Astrocyte of the spinal cord (primary cell): ENCODE results near the gene LRRC8D.

Source experiments
- DNase-seq: peaks from one replicate; pipeline ENCODE4 v3.0.0; 2011; ENCODE audit warnings: low read depth, low spot score
- H3K4me3 ChIP-seq: 2 replicates; pipeline ENCODE4 v1.5.1; 2011; ENCODE audit warnings: low read depth, mild to moderate bottlenecking, low read length, moderate library complexity
- in situ Hi-C: cut with HindIII; loops from 2 replicates; pipeline ENCODE4 v1.10.0; 2017; ENCODE audit warnings: low sequenced_read_pairs
- TF ChIP-seq, protein P1 (sequence below): IDR thresholded peaks from 2 replicates; pipeline ENCODE4 v1.5.1; 2012; ENCODE audit warnings: low read depth, mild to moderate bottlenecking, low read length, inconsistent platforms

Gene LRRC8D

DNA sequence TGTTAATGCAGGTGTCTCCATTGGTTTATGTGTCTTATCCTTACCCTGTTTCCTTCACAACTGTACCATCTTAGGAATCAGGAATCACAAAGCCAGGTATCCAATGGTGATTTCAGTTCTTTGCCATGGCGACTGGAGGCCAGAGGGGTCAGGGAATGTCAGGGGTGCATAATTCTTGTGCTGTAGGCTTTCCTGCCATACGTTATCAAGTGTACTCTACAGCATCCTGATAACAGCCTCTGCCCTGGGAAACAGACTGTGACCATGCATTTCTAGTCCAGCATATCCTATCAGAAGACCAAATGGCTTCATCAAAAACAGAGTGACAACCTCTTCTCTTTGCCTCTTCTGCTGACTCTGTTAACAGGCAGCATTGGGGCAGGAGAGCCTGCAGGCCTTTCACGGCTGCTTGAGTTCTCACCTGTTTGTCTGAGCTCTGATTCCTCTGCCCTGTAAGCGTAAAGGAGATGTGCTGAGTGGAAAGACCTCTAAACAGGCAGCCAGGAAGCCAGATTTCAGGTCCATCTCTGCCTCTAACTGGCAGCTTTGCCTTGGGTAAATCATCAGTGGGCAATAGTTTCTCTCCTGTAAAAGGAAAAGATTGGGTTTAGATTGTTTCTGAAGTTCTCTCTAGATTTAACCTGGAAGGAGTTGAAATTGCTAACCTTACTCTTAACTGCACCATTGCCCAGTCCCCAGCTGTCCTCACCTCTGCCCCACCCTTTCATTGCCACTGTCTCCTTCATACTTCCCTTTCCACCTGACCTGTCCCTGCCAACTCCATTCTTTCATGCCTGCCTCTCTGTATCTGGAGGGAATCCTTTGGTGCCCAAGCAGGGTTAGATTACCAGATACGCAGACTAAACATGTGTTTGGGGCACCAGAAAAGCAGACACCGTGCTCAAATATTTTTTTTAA, 80.2 kb downstream of the LRRC8D start:
- DNase-seq: no peak
- in situ Hi-C loops: no loop called here

DNA sequence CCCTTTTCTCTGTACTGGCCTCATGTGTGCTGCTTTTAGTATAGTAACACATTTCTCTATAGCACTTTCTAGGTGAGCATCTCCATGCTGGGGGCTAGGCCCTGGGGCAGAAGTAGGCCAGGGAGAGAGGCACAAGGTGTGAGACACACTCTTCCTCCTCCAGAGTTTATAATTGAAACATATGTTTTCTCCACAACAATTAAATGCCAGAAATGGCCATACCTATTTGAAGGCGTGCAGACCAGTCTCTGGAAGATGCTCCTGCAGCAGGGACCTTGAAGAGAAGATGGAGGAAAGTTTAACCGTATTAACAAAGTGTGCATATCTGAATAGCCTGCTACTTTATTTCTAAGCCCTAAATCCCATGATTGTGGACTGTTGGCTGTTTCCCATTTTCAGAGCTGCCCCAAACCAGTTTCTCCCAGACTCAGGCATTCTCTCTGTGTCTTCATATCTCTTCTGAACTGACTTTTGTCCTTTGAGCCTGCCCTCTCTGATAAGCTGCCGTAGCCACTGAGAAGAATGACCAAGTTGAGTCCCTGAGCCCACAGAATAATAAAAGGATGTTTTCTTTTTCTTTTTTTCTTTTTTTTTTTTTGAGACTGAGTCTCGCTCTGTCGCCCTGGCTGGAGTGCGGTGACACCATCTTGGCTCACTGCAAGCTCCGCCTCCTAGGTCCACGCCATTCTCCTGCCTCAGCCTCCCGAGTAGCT, 81.3 kb downstream of the LRRC8D start:
- TF ChIP-seq, protein P1, sequence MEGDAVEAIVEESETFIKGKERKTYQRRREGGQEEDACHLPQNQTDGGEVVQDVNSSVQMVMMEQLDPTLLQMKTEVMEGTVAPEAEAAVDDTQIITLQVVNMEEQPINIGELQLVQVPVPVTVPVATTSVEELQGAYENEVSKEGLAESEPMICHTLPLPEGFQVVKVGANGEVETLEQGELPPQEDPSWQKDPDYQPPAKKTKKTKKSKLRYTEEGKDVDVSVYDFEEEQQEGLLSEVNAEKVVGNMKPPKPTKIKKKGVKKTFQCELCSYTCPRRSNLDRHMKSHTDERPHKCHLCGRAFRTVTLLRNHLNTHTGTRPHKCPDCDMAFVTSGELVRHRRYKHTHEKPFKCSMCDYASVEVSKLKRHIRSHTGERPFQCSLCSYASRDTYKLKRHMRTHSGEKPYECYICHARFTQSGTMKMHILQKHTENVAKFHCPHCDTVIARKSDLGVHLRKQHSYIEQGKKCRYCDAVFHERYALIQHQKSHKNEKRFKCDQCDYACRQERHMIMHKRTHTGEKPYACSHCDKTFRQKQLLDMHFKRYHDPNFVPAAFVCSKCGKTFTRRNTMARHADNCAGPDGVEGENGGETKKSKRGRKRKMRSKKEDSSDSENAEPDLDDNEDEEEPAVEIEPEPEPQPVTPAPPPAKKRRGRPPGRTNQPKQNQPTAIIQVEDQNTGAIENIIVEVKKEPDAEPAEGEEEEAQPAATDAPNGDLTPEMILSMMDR: no peak
- DNase-seq: no peak
- no peak overlapping the region for H3K4me3 ChIP-seq
- in situ Hi-C loops: no loop called here

More for the DNA sequence above, 80.2 kb downstream of the LRRC8D start:
- TF ChIP-seq, protein P1: no peak
- H3K4me3 ChIP-seq: no peak overlapping the region

DNA sequence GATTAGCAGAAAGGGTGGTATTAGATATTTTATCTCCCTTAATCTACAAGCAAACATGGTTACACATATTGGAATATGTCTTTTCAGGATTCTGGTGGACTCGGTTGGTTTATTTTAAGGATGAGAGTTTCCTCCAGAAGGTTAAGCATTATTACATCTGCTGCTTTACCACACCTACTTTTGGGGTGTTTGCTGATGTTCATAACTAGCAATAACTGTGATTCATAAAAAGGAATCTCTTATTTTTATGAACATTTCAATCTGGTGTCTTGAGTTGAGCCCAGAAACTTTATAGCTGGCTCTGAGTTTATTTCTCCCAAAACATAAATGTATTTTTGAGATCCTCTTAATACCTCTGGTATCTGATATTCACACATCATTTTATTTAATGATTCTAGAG, 82.7 kb downstream of the LRRC8D start:
- no peak for DNase-seq
- in situ Hi-C loops: no loop called here
- TF ChIP-seq, protein P1: no peak
- H3K4me3 ChIP-seq: no peak overlapping the region

DNA sequence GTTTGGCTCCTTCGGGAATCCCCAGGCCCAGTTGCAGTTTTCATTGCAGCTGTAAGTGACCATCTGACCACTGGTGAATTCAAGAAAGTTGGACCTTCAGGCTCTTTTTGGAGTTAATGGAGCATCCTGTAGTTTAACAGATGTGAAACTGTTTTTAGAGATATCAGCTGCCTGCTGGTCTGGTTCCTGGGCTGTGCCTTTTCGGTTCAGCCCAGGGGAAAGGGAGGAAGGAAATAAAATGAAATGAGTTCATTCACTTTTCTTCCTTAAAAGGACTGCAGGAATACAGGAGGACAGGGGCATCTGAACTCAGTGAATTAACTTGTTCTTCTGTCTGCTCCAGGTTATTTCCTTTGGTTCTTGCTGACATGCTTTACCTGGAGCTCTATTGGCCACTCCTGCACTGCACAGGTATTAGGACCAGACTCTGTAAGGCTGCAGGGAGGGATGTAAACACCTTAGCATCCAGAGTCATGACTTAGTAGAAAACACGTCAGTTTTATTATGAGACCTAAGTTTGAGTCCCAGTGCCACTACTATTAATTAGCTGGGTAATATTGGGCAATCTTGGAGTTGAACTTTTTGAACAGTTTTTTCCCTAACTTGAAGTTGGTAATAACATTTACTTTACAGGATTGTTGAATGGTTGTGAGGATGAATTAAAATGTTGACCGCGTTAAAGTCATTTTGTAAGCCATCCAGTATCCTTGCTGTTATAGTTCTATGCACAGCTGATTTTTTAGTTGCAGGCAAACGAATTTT, 83.6 kb downstream of the LRRC8D start:
- H3K4me3 ChIP-seq: no peak overlapping the region
- DNase-seq: no peak
- TF ChIP-seq, protein P1: no peak
- in situ Hi-C loops: no loop called here

DNA sequence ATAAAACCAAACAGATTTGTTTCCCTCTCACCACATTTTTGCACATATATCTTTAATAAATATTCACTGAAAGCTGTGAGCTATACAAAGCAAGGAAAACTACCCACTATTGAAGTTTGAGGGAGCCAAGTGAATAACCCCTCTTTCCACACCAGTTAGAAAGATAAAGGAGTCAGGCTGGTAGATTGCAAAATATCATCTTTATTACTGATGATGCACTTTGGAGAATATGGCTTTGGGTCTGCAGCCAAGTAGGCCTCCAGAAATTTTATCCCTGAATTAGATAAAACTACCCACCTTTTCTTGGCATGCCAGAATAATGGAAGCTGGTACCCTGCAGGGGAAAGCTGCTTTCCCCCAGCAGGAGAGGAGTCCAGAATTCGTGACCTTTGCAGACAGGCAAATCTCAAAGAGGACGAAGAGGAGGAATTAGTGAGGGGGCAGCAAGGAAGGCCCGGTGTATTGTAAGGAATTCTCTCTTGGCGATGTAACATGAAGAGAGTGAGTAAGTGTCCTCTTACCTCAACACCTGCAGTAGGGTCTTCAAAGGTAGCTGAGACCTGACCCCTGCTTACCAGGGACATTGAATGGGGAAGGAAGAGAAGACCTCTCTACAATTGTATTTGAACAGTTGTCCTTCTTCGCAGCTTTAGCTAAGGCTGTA, 84.7 kb downstream of the LRRC8D start:
- H3K4me3 ChIP-seq: no peak overlapping the region
- TF ChIP-seq, protein P1: no peak
- no peak for DNase-seq
- in situ Hi-C loops: no loop called here

DNA sequence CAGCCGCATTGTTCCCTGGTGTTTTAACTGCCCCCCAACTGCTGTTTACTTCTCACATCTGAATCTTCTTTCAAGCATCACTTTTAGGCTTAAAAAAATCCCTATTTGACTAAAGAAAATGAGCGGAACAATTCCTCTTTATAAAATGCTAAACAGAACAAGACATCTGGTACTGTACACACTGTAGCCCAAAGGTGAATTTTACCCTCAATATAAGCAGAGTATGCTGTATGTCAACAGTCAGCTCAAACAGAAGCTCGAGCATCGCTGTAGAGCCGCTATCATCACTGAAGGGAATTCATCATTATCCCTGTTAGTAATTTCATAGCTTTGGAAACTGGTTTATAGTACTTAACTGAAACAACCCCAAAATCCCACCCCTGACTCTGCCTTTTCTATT, 85.3 kb downstream of the LRRC8D start:
- DNase-seq: no peak
- TF ChIP-seq, protein P1: no peak
- H3K4me3 ChIP-seq: no peak overlapping the region
- in situ Hi-C loops: no loop called here
